Erythroblast (primary cell): ENCODE results near the gene THSD4.

ENCODE experiments used
- GATA1 ChIP-seq: IDR thresholded peaks from 2 replicates; pipeline ENCODE4 v1.6.1; 2011; ENCODE audit warnings: low read depth, mild to moderate bottlenecking, control low read depth, low read length, moderate library complexity
- POLR2A ChIP-seq: IDR thresholded peaks from 2 replicates; pipeline ENCODE4 v1.6.1; 2011; ENCODE audit warnings: mild to moderate bottlenecking, low read length

- no peak for TF ChIP-seq POLR2A
- TF ChIP-seq GATA1: no peak
Observed at GRCh38 chr15:71510763-71511162, 395.5 kb downstream of the THSD4 start.
